ENCODE results near the gene FADS6.

FADS6 gene

GRCh38 chr17:74831444-74832146 lies 61.8 kb downstream of the FADS6 start:
- no peak for DNase-seq (ENCODE audit: low spot score)

DNA sequence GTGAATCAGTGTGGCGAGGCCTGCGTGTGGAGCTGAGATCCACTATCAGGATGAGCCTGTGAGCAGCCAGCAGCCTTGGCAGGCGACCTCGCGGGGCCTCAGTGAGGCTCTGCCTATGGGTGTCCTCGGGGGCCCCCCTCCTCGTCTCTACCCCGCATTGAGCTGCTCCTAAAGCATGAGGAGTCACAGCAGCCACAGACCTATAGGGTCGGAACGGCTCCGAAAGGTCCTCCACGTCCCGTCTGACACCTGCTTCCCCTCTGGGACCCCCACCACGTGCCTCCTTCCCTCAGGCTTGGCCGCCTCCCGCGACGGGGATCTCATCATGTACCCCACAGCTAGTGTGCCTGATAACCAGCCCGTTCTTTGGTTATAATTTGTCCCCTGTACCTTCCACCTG lies 62.6 kb downstream of the FADS6 start:
- no peak for DNase-seq (ENCODE audit: low spot score)

DNA sequence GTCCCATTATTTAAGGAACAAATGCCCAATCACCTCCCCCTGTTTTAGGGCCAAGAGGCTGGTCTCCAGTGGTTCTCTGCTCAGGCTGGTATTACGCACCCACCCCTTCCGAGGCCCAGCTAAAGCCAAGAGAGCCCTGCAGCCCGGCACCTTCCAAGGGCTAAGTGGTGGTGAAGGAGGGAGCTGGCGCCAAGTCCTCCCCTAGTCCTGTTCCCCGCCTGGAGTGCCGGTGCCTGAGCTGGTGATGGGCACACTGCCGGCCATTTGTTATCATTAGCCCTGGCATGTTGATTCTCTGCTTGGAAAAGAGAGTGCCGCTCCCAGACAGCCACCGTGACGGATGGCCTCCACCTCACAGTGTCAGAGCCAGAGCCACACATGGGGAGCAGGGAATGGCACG lies 65.6 kb downstream of the FADS6 start:
- DNase-seq (ENCODE audit: low spot score) = no peak
